HG03135 (cell line): Measurements from ENCODE around the gene PDE3B.
A peak's percentile ranks its signal among the peaks of the same experiment; 100 is the strongest.
"Not testable (repeated sequence)": the region's sequence is repeated elsewhere in the genome, so short reads cannot be mapped to it uniquely, and the experiment has no call there.

Experiments used
- ATAC-seq: cut with Tn5 transposase; IDR thresholded peaks from one replicate; pipeline ENCODE4 v1.9.1; 2021; ENCODE audit warnings: mild to moderate bottlenecking, moderate library complexity; ENCODE audit not compliant: unreplicated experiment

The PDE3B gene

DNA sequence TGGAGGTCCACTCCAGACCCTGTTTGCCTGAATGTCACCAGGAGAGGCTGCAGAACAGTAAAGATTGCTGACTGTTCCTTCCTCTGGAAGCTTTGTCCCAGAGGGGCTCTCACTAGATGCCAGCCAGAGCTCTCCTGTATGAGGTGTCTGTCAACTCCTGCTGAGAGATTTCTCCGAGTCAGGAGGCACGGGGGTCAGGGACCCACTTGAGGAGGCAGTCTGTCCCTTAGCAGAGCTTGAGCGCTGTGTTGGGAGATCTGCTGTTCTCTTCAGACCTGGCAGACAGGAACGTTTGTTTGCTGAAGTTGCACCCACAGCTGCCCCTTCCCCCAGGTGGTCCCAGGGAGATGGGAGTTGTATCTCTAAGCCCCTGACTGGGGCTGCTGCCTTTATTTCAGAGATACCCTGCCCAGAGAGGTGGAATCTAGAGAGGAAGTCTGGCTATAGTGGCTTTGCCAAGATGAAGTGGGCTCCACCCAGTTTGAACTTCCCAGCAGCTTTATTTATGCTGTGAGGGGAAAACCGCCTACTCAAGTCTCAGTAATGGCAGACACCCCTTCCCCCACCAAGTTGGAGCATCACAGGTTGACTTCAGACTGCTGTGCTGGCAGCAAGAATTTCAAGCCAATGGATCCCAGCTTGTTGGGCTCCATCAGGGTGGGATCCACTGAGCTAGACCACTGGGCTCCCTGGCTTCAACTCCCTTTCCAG, 99.4 kb downstream of the PDE3B start:
- no peak for ATAC-seq

DNA sequence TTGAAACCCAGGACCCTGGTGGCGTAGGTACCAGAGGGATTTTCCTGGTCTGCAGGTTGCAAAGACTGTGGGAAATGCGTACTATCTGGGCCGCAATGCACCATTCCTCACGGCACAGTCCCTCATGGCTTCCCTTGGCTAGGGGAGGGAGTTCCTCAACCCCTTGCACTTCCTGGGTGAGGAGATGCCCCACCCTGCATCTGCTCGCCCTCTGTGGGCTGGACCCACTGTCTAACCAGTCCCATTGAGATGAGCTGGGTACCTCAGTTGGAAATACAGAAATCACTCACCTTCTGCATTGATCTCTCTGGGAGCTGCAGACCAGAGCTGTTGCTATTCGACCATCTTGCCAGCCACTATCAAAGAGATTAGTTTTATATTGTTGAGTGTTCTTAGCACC, 100.1 kb downstream of the PDE3B start:
- not testable (repeated sequence) for ATAC-seq

DNA sequence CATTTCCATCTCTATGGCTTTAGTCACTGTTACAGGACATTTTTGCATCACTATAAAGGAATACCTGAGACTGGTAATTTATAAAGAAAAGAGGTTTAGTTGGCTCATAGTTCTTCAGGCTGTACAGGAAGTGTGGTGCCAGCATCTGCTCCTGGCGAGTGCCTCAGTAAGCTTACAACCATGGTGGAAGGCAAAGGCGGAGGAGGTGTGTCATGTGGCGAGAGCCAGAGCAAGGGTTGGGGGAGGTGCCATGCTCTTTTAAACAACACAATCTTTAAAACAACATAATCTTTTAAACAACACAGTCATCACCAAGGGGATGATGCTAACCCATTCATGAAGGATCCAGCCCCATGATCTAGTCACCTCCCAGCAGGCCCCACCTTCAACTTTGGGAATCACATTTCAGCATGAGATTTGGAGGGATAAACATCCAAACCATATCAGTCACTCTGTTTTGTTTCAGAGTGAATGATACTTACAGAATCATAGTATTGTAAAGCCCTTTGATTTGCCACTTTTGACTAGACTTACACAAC, 103.3 kb downstream of the PDE3B start:
- no peak for ATAC-seq

DNA sequence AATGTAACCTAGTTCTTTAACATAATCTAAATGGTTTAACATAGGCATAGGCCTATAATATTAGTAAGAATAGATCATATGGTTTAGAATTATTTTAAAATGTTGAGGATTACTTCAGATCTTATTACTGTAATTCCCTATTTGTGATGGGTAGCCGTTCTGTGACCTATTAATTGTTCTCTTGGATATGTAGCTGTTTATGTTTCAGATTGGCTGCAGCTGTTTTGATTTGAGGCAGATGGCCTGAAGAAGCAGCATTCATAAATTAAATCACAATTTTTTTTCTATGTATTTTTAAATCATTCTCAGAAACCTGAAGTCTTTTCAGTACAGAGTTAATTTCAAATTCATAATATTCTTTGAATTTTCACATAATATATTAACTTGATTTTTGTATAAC, 104.5 kb downstream of the PDE3B start:
- ATAC-seq = no peak

DNA sequence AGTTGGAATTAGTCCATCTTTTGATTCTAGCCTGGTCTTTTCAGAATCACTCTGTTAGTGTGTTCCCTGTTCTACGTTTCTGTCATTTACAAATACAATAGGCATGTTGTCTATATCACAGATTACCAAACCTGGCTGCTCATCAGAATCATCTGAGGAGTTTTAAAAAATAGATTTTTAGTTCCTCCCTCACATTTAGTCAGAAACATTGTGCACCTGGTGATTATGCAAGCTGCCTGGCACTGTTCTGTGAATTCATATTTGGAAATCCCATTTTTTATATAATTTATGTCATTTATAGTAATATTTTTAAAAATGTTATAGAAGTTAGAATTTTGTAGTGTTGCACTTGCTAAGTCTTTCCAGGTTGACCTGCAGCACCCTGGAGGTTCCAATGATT, 107.3 kb downstream of the PDE3B start:
- ATAC-seq = no peak

DNA sequence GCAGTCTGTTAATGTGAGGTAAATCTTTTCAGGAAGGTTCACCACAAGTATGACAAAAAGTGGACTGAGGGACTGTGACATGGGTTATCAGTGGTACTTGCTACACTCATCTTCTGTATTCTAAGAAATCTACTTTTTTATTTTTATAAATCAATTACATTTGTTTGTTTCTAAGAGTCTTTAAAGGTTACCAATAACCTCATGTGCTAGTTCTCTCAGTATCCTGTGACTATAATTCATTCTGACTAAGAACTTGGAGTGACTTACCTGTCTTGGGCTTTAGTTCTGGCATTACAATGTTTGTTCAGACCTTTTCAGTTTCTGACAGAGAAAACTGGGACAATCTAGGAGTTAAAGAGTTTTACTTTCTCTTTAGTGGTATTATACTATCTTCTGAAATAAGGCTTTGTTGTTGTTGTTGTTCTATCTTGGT, 108.4 kb downstream of the PDE3B start:
- no peak for ATAC-seq

DNA sequence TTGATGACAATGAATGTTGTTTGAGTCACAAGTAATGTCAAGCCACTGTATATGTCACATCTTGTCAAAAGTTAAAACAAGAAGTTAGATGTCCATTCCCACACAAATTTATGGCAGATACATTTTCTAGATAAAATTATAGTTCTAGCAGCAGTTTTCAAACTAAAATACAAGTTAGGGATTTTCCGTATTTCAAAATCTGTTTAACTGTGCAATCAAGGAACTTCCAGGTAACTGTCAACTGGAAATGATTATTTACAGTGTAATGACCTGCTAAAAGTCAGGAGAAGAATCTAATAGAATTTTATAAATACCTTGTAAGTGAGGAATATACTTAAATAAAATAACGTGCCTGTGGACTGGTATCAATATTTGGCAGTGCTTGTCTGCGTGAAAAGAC, 111.5 kb downstream of the PDE3B start:
- ATAC-seq = no peak

DNA sequence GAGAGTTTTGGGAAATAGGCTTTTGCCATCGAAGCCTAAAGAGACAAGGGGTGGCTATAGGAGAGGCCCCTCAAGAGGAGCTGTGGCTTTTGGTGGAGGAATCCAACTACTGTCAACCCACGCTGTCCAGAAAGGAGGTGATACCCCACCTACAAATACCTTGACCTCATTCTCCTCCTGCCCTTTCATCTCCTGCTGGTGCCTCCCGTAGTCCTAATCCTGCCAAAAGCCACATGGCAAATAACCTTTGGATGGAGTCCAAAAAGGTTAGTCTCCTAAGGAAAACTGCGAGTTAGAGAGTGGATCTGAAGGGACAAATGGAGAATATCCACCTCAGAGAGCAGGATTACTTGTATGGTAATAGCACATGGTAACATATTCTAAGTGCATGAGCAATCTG, 112.7 kb downstream of the PDE3B start:
- no peak for ATAC-seq

DNA sequence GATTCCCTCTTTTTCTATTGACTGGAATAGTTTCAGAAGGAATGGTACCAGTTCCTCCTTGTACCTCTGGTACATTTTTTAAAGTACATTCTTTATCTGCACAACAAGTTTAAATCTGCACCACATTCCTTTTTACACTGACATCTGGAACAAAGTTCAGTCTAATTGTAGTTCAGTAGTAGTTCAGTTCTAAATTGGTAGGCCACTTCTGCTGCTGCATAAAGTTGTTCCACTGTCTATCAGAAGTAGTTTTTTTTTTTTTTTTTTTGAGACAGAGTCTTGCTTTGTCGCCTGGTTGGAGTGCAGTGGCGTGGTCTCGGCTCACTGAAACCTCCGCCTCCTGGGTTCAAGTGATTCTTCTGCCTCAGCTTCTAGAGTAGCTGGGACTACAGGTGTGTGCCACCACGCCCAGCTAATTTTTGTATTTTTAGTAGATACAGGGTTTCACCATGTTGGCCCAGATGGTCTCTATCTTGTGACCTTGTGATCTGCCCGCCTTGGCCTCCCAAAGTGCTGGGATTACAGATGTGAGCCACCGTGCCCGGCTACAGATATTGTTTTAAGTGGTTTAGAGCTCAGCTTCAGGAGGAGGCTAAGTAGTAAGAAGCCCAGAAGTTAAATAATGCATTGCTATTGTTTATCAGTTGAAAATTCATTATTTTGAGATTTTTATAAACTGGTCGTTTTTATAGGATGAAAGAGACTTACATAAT, 115.9 kb downstream of the PDE3B start:
- not testable (repeated sequence) for ATAC-seq

DNA sequence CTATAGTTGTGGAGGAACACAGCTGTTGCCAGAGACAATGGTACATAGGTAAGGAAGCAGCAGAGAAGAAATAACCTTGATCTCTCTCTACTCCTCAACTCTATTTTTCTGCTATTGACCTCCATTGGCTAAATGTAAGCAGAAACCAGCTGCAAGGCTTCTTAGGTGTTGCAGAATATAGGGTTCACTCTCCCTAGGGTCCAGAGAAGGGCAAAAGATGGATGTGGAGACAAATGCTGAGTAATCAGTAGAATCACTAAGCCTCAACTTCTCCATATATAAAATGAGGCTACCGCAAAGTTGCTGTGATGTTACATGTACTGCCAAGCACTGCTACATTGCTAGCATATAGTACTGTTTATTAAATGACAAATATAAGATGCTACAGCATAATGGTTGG, 120.6 kb downstream of the PDE3B start:
- no peak for ATAC-seq

DNA sequence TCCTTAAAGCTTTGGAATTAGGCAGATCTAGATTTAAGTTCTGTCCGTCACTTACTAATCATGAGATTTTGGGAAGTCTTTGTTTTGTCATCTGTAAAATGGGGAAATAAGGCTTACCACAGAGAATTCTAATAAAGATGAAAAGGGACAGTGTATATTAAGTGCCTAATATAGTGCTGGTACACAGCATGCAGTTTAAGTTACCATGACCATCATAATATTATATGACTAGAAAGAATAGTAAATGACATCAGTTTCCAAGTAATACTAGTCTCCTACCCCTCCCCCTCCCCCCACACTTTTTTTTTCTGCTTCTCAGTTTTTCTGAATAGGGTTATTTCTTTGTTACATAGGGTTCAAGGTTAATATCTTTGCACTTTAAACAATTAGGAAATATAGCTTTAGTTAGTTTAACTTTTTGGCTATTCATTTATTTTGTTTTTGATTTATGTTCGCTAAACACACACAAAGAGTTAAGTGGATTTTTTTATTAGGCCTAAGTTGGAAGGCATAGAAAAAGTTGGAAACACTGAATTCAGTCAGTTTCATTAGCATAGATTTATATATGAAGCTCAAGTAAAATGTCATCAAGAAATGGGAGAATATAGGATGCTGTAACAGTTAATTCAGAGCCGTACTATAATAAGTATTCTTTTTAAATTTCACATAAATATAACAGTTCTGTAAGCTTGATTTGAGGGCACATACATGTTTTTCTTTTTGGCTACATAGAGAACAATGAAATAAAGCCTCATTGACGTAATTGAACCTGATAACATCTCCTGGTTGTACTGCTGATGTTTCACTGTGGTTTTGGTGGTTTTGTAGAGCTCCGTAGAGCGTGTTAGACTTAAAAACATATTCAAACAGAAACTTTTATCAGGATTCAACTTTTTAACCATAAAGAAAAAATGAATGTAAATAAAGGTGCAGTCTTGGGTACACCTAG, 121.2 kb downstream of the PDE3B start:
- peak; percentile 86 for ATAC-seq

DNA sequence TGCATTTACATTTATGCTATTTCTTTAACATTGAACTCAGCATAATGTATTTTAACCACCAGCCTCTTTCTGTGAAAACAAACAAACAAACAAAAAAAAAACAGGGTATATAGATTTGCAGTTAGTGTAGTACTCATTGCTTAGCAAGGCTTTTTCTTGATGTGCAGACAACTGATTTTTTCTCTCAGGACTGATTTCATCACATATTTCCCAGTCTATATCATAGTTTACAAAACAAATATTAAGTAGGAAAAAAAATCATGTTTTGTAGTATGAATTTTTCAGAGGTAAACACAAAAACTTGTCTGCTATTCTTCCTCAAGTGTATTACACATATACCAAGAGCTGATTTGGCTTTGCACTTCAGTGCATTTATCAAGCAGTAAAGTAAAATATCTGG, 123.0 kb downstream of the PDE3B start:
- no peak for ATAC-seq

DNA sequence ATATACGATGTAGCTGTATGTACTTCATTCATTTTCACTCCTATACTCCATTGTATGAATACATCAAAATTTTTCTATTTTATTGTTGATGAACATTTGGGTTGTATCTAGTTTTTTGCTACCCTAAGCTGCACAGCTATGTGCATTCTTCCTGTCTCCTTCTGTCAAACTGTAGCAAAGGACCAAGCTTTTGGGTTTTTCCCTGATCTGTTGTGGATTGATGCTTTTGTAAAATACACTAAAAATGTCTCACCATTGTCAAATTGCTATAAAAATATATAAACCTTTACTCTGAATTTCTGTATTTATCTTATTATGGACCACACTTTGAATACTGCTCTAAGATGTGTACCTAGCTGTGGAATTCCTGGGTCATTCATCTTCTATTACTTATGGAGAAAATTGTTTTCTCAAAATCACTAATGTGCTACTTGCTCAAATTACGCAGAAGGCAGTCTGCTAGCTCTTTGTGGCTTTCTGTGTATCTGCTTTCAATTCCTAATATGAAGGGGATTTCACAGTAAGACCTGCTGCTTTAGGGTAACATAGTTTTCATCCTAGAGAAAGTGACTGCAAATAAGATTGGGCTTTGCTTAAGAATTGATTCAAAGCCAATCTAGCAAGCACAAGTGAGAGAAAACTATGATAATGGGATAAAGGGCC, 125.1 kb downstream of the PDE3B start:
- ATAC-seq = no peak

DNA sequence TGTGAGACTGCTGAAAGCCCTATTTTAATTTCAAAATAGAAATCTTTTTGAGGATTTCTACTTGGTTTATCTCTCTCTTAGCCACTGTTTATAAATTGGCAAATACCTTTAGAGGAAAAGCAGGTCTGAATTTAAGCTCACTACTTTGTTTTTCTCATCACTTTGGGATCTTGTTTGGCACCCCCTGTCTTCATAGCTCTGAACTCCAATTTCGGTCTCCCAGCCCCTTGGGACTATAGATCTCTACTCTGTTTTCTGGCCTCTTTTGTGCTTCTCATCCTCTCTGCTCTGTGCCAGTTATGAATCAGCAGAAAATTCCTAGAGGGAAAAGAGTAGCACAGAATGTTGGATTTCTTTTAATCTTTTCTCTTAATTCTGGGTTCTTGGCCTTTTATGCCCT, 130.2 kb downstream of the PDE3B start:
- ATAC-seq = no peak

DNA sequence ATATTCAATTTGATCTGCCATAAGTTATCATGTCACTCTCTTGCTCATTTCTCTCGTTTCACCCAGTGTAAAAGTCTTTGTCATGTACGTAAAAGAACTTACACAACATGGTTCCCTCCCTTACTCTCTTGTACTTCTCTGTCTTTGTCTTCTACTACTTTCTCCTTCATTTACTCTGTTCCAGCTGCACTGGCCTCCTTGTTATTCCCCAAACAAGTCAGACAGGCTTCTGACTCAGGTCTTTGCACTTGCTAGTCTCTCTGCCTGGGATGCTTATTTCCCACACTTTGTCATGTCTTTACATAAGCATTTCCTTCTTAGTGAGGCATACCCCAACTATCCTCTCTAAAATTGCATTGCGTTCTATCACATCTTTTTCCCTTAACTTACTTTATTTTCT, 131.1 kb downstream of the PDE3B start:
- no peak for ATAC-seq

DNA sequence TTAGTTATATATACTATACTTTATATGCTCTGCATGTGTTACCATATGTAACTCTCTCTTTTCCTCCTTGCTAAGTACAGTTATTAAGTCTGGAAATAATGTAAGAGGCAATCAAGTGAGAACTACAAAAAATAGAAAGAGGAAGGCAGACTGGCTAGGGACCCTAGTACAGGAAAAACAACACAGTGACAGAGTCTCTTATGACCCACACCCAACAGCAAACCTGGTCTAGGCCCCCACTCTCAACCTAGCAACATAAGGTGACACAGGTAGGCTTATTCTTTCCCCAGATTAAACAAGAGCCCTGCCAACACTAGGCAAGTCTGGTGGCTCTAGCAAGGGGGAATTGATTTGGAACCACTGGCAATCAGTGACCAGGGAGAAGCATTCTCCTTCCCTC, 132.3 kb downstream of the PDE3B start:
- ATAC-seq = no peak

DNA sequence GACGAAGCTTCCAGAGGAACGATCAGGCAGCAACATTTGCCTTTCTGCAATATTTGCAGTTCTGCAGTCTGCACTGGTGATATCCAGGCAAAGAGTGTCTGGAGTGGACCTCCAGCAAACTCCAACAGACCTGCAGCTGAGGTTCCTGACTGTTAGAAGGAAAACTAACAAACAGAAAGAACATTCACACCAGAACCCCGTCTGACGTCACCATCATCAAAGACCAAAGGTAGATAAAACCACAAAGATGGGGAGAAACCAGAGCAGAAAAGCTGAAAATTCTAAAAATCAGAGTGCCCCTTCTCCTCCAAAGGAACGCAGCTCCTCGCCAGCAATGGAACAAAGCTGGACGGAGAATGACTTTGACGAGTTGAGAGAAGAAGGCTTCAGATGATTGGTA, 134.9 kb downstream of the PDE3B start:
- not testable (repeated sequence) for ATAC-seq

DNA sequence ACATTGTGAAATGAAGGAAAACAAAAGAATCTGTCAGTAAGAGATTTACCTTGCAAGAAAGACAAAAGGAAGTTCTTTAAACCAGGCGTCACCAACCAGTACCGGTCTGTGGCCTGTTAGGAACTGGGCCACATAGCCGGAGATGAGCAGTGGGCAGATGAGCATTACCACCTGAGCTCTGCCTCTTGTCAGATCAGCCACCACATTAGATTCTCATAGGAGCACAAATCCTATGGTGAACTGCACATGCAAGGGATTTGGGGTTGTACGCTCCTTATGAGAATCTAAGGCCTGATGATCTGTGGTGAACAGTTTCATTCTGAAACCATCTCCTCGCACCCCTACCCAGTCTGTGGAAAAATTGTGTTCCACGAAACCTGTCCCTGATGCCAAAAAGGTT, 140.2 kb downstream of the PDE3B start:
- ATAC-seq = no peak

DNA sequence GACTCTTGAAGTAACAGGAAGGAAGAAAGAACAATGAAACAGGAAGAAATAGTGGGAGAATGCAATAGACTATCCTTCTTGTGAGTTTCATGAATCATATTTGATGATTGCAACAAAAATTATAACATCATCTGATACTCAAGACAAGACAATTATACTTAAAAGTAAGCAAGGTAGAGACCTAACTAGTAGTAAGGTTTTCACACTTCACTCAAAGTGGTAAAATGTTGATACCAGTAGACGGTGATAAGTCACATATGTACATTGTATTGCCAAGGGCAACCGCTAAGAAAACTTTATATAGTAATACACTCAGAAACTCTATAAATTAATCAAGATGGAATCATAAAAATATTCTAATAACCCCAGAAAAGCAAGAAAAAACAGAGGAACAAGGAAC, 140.6 kb downstream of the PDE3B start:
- ATAC-seq = no peak

DNA sequence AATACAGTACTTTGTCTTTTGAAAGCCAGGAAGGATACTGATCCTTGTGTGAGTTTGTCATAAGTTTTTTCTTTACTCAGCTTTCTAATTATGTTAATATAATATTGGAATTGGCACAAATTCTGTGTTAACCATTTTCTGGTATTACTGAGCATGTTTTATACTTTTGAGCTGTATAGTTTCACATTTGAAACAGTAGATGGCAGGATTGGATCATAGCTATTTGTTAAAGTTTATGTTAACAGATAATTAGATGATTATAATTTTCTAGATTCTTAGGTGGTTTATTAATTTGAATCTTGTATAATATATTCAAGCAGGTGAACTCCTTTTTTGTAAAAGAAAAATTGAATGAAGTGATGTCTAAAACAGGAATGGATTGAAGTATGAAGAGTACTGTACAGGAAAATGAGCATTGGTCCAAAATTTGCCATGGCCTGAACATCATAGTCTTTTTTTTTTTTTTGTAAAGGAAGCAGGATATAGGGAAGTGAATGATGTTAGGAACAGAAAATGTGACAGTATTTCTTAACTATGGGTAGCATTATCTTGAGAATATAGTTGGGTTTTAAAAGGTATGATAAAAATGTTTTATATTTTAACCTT, 146.4 kb downstream of the PDE3B start:
- no peak for ATAC-seq
